Stimulated activated CD4-positive, alpha-beta T cell treated with anti-CD3 and anti-CD28 coated beads, Interleukin-15, amount 100 ng/mL, for 48 hours (primary cell): ENCODE results near the gene DNAJC27.
A peak's percentile ranks its signal among the peaks of the same experiment; 100 is the strongest.

ENCODE experiments used
- DNase-seq, 2 donors: peaks; one replicate each; pipeline ENCODE4 v3.0.0-alpha.2; 2020; ENCODE audit warnings: low read depth in 2 of 2

Gene DNAJC27

GRCh38 chr2:24926220-24926601 is 45.5 kb downstream of the DNAJC27 start:
- no peak for DNase-seq

- DNase-seq: no peak
Observed at GRCh38 chr2:24925815-24926214, 45.9 kb downstream of the DNAJC27 start.

GRCh38 chr2:24924732-24925131 is 47.0 kb downstream of the DNAJC27 start:
- DNase-seq: no peak

GRCh38 chr2:24924266-24924665 is 47.5 kb downstream of the DNAJC27 start:
- DNase-seq: no peak

- no peak for DNase-seq
Observed at GRCh38 chr2:24923106-24923505, 48.6 kb downstream of the DNAJC27 start.

- DNase-seq: no peak
Observed at GRCh38 chr2:24922556-24922955, 49.2 kb downstream of the DNAJC27 start.

- no peak for DNase-seq
Observed at GRCh38 chr2:24920809-24921441, 50.8 kb downstream of the DNAJC27 start.

- peak in 1 of 2 donors; percentile 57 for DNase-seq
Observed at GRCh38 chr2:24920098-24920808, 51.5 kb downstream of the DNAJC27 start, which contains the start of gene ADCY3. Gene ADCY3, minus strand, starts transcription at chr2:24920237. Its CDS starts 1,250 bp downstream, at chr2:24918987.

- DNase-seq: no peak
Observed at GRCh38 chr2:24919506-24920097, 52.2 kb downstream of the DNAJC27 start.

- DNase-seq: peak in 1 of 2 donors; percentile 50
Observed at GRCh38 chr2:24919037-24919505, 52.7 kb downstream of the DNAJC27 start.

- DNase-seq: no peak
Observed at GRCh38 chr2:24918326-24919036, 53.3 kb downstream of the DNAJC27 start.

GRCh38 chr2:24917731-24918325 is 53.9 kb downstream of the DNAJC27 start:
- no peak for DNase-seq

- DNase-seq: no peak
Observed at GRCh38 chr2:24917086-24917485, 54.7 kb downstream of the DNAJC27 start.

- no peak for DNase-seq
Observed at GRCh38 chr2:24915796-24916195, 56.0 kb downstream of the DNAJC27 start.

GRCh38 chr2:24915175-24915574 is 56.6 kb downstream of the DNAJC27 start:
- DNase-seq: no peak

GRCh38 chr2:24914713-24915112 is 57.0 kb downstream of the DNAJC27 start:
- DNase-seq: no peak

- no peak for DNase-seq
Observed at GRCh38 chr2:24913911-24914310, 57.8 kb downstream of the DNAJC27 start.

- no peak for DNase-seq
Observed at GRCh38 chr2:24912986-24913385, 58.8 kb downstream of the DNAJC27 start.

GRCh38 chr2:24912523-24912922 is 59.2 kb downstream of the DNAJC27 start:
- no peak for DNase-seq

- DNase-seq: no peak
Observed at GRCh38 chr2:24910245-24910644, 61.5 kb downstream of the DNAJC27 start.

- no peak for DNase-seq
Observed at GRCh38 chr2:24909555-24910177, 62.1 kb downstream of the DNAJC27 start.
